ENCODE results near the gene ST3GAL4. TPM values are rescaled to one million over a fixed set of nuclear protein-coding genes. Genes with fewer than 3 reads are reported as not detected.

ST3GAL4 gene
- polyA plus RNA-seq, 1 of the 3 experiments (the other 2 are of a cell fraction), result 32.0 TPM

DNA sequence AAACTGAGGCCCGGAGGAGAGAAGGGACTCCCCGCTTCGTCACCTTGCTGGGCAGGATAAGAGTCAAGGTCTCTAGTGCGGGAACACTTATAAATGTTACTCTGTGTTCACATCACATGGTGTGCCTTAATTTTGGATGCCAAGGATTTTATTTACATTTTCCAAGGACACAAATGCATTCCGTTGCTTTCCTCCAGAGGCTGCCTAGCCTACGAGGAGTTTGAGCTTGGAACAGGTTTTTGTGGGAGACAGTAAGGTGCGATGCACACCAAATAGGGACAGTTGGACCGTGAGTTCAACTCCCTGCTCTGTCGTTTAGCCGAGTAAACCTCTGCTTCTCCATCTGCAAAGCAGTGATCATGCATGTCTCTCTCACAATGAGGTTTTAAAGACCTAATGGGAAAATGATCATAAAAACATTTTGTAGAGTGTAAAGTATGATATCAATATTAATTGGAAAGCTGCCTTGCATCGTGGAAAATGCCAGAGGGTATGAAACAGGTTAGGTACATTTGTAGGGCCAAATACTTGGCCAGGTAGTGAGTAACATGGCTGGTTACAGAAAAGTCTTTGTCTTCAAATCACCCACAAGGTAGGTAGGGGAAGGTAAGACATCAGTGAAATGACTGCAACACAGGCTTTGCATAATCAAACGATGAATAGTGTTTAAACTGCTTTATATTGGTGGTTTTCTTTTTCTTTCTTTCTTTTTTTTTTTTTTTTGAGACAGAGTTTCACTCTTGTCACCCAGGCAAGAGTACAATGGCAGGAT is 61.8 kb downstream of the ST3GAL4 start:
- Histone ChIP-seq H3K79me2 (ENCODE audit: insufficient read depth) (no peaks in the 10 kb centered on the region), H2AFZ (ENCODE audit: low read depth) (no peak overlapping the region), H3K36me3 (replicated peaks in 1 of 2; ENCODE audit: control insufficient read depth in 1 of 2, insufficient read depth in 2 of 2, low read length in 1 of 2) (peaks cover 0 to 2% of the 10 kb centered on the region in 2 experiments), H3K4me2 (no peak overlapping the region), H3F3A (replicated peaks; ENCODE audit: insufficient read depth) (no peaks in the 10 kb centered on the region), H3K9me3 (no peaks in the 10 kb centered on the region), H3K9me2 (no peaks in the 10 kb centered on the region), H4K20me1 (ENCODE audit: insufficient read depth) (no peaks in the 10 kb centered on the region), H3K27me3 (ENCODE audit: insufficient read depth) (no peaks in the 10 kb centered on the region), H3K27ac (ENCODE audit: low read depth in 2 of 2, low read length in 1 of 2) (no peak overlapping the region), H3K4me1 (ENCODE audit: control insufficient read depth in 1 of 2, insufficient read depth in 2 of 2, low read depth in 1 of 2, low read length in 1 of 2) (peaks cover 0 to 3% of the 10 kb centered on the region in 2 experiments; a peak in 1 of 4 replicates), H3K4me3 (ENCODE audit: low read depth in 2 of 2, low read length in 1 of 2) (no peak overlapping the region; a peak in 1 of 4 replicates), H3K9ac (no peak overlapping the region)
- POLR2A ChIA-PET, result no interaction called here
- TF ChIP-seq, protein P1, sequence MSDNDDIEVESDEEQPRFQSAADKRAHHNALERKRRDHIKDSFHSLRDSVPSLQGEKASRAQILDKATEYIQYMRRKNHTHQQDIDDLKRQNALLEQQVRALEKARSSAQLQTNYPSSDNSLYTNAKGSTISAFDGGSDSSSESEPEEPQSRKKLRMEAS (IDR thresholded peaks at IDR 0.05; ENCODE audit: low read depth), result no peak
- TF ChIP-seq EZH2phosphoT487 (IDR thresholded peaks at IDR 0.05; ENCODE audit: borderline replicate concordance, low read depth) (no peak), JUND (IDR thresholded peaks at IDR 0.05) (no peak), EP300 (IDR thresholded peaks at IDR 0.05; ENCODE audit: borderline replicate concordance in 1 of 2, low read depth in 1 of 2, low read length in 1 of 2) (no peak), MEF2A (IDR thresholded peaks at IDR 0.05; ENCODE audit: borderline replicate concordance, low read depth) (no peak), RAD21 (IDR thresholded peaks at IDR 0.05; ENCODE audit: low read length) (no peak), POLR2AphosphoS5 (IDR thresholded peaks at IDR 0.05; ENCODE audit: low read depth, low read length) (no peak), CHD2 (IDR thresholded peaks at IDR 0.05; ENCODE audit: low read length, partially characterized antibody) (no peak), SIN3A (IDR thresholded peaks at IDR 0.05; ENCODE audit: borderline replicate concordance, low read depth, low read length) (no peak), TEAD4 (IDR thresholded peaks at IDR 0.05; ENCODE audit: borderline replicate concordance, insufficient read depth) (no peak)
- TF ChIP-seq, protein P2, sequence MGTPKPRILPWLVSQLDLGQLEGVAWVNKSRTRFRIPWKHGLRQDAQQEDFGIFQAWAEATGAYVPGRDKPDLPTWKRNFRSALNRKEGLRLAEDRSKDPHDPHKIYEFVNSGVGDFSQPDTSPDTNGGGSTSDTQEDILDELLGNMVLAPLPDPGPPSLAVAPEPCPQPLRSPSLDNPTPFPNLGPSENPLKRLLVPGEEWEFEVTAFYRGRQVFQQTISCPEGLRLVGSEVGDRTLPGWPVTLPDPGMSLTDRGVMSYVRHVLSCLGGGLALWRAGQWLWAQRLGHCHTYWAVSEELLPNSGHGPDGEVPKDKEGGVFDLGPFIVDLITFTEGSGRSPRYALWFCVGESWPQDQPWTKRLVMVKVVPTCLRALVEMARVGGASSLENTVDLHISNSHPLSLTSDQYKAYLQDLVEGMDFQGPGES (IDR thresholded peaks at IDR 0.05; ENCODE audit: low read depth, low read length), result no peak
- TF ChIP-seq, protein P3, sequence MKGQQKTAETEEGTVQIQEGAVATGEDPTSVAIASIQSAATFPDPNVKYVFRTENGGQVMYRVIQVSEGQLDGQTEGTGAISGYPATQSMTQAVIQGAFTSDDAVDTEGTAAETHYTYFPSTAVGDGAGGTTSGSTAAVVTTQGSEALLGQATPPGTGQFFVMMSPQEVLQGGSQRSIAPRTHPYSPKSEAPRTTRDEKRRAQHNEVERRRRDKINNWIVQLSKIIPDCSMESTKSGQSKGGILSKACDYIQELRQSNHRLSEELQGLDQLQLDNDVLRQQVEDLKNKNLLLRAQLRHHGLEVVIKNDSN (IDR thresholded peaks at IDR 0.05; ENCODE audit: borderline replicate concordance, low read depth), result no peak
- WGBS (ENCODE audit: low lambda C conversion rate), result 92% methylated on average over 12 of the region's 12 CpGs
- no peak for DNase-seq
- CTCF ChIA-PET, result interaction anchor here (0.8 to 3.2 kb wide), 2 partner anchors 63 to 107 kb away, joined by 3 to 14 read pairs; no protein-coding TSS in a partner anchor

- H3K4me2 ChIP-seq, result no peak overlapping the region
- H3K27ac ChIP-seq (ENCODE audit: low read depth in 2 of 2, low read length in 1 of 2), result no peak overlapping the region
- H3K4me3 ChIP-seq (ENCODE audit: low read depth in 2 of 2, low read length in 1 of 2), result no peak overlapping the region
- no peak overlapping the region for H3K9ac ChIP-seq
- 60% methylated on average over 1 of the region's 1 CpG for WGBS (ENCODE audit: low lambda C conversion rate)
- H3K27me3 ChIP-seq (ENCODE audit: insufficient read depth), result no peaks in the 10 kb centered on the region
- no peaks in the 10 kb centered on the region for H4K20me1 ChIP-seq (ENCODE audit: insufficient read depth)
- peaks cover 0 to 2% of the 10 kb centered on the region in 2 experiments for H3K36me3 ChIP-seq (replicated peaks in 1 of 2; ENCODE audit: control insufficient read depth in 1 of 2, insufficient read depth in 2 of 2, low read length in 1 of 2)
- no peaks in the 10 kb centered on the region for H3K9me2 ChIP-seq
- no peak overlapping the region for H2AFZ ChIP-seq (ENCODE audit: low read depth)
- CTCF ChIA-PET, result interaction anchor here (0.6 to 3.2 kb wide), 4 partner anchors 22 to 571 kb away, joined by 3 to 14 read pairs (median 4); no protein-coding TSS in a partner anchor
- no peaks in the 10 kb centered on the region for H3K9me3 ChIP-seq
- peaks cover 0 to 3% of the 10 kb centered on the region in 2 experiments; a peak in 1 of 4 replicates for H3K4me1 ChIP-seq (ENCODE audit: control insufficient read depth in 1 of 2, insufficient read depth in 2 of 2, low read depth in 1 of 2, low read length in 1 of 2)
- no peak for DNase-seq
- POLR2A ChIA-PET, result no interaction called here
- no peaks in the 10 kb centered on the region for H3K79me2 ChIP-seq (ENCODE audit: insufficient read depth)
- H3F3A ChIP-seq (replicated peaks; ENCODE audit: insufficient read depth), result no peaks in the 10 kb centered on the region
- TF ChIP-seq FOXM1 (IDR thresholded peaks at IDR 0.05; ENCODE audit: low read depth), result no peak
- TF ChIP-seq TAF1 (IDR thresholded peaks at IDR 0.05; ENCODE audit: borderline replicate concordance, low read depth, low read length), result no peak
- no peak for TF ChIP-seq ELF1 (IDR thresholded peaks at IDR 0.05)
- TF ChIP-seq FOXJ3 (CRISPR knock-in tag; IDR thresholded peaks at IDR 0.05), result no peak
- no peak for TF ChIP-seq CTCF (IDR thresholded peaks at IDR 0.05)
- TF ChIP-seq TEAD4 (IDR thresholded peaks at IDR 0.05; ENCODE audit: borderline replicate concordance, insufficient read depth), result no peak
- no peak for TF ChIP-seq GATA2 (CRISPR knock-in tag; IDR thresholded peaks at IDR 0.05)
- TF ChIP-seq, protein P2 (IDR thresholded peaks at IDR 0.05; ENCODE audit: low read depth, low read length), result no peak
- TF ChIP-seq GABPA (IDR thresholded peaks at IDR 0.05; ENCODE audit: low read depth), result no peak
Measured at GRCh38 chr11:126418887-126419286, 63.4 kb downstream of the ST3GAL4 start.
